T-helper 1 cell treated with Interleukin-12 subunit alpha and Interleukin-12 subunit beta and Interleukin-4 antibody, amounts not matched to agents 30 ng/mL and 1 ng/mL, for 36 hours (primary cell): Measurements from ENCODE around the gene ARL5C. TPM values are rescaled to one million over a fixed set of nuclear protein-coding genes. Genes with fewer than 3 reads are reported as not detected.

Experiments used
- intact Hi-C: fragments of 100-400 bp; cut with micrococcal nuclease; formaldehyde crosslinking; loops from one replicate; pipeline ENCODE4 v1.15.1; 2024
- total RNA-seq: library from RNA; stranded (reverse); gene quantifications from 2 replicates; pipeline ENCODE4 v1.2.3, GENCODE V29; 2022

The ARL5C gene
- total RNA-seq, 1 donor from 2014 or later = not detected

DNA sequence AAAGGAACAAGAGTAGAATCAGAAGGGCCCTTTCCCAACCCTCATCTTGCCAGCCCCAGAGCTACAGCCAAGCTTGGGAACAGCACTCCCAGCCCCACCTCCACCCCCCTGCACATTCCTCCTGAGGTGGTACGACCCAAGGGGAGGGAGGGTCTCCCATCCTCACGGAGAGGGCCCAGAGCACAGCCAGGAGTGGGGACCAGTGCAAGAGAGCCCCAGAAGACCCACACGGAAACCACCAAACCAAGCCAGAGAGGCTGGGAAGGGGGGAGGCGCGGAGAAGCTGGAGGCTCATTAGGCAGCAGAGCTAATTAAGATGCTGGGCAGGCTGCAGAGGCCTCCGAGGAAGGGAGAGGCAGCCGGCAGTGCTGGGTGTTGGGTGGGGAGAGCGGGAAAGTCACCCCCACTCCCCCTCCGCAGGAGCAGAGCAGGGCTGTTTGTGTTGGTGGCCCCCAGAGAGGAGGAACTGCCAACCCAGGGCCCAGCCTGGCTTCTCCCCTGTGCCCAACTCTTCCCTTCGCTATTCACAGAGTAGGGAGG, 29.1 kb upstream of the ARL5C start:
- intact Hi-C loops = loop anchor here (5.0 kb wide), 1 partner anchor 267 kb away; the partner anchor contains the start of gene CDK12

- intact Hi-C loops = no loop called here
Observed at GRCh38 chr17:39194089-39194984, 28.4 kb upstream of the ARL5C start.

DNA sequence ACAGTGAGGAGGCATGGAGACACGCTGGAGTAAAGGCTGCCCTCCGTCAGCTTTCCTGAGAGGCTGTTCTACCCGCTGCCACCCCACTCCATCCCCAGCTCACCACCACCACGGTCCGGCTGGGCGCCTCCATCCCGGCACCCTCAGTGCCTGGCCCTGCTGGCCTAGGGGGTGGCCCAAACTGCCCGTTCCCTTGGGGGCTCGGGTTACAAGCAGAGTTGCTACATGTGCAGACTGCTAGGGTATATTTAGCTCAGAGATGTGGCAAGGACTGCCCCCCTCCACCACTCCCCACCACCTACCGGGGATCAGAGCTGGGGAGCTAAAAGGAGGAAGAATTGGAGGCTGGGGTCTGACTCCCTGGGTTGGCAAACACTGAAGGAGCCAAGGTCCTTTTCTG, 27.4 kb upstream of the ARL5C start:
- intact Hi-C loops = no loop called here

GRCh38 chr17:39192901-39193300, 26.9 kb upstream of the ARL5C start:
- intact Hi-C loops = no loop called here

DNA sequence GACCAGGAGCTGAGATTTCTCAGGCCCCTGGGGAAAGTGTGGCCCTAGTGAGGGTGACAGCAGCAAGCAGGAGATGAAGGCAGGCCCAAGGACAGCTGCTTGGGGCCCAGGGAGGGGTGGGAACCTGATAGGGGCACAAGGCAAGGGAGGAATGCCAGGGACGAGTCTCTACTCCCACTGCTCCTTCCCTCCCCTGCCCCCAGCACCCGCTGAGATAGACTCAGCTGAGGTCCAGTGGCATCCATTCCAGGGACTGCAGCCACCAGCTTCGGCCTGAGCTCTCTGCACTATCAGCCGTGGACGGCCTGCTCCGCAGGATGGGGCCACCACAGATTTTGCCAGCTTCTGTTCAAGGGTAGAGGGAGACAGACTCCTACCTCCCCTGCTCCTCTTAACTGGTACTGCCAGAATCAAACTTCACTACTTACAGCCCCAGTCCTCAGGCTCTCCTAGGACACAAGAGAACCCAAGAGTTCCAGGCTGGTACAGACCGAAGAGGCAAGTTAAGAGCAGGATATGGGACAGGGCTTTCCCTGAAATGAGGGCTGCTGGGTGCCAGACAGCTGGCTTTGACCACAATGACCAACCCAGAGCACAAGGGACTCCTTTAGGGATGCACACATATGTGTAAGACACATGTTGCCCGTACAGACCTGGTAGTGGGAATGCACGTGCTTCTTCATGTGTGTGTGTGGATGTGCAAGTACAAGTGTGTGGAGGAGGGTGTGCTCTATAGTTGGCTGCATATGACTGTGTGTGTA, 26.0 kb upstream of the ARL5C start:
- intact Hi-C loops = no loop called here

GRCh38 chr17:39187152-39187830, 21.3 kb upstream of the ARL5C start:
- intact Hi-C loops = no loop called here

- intact Hi-C loops = no loop called here
Observed at GRCh38 chr17:39186481-39187002, 20.6 kb upstream of the ARL5C start.

DNA sequence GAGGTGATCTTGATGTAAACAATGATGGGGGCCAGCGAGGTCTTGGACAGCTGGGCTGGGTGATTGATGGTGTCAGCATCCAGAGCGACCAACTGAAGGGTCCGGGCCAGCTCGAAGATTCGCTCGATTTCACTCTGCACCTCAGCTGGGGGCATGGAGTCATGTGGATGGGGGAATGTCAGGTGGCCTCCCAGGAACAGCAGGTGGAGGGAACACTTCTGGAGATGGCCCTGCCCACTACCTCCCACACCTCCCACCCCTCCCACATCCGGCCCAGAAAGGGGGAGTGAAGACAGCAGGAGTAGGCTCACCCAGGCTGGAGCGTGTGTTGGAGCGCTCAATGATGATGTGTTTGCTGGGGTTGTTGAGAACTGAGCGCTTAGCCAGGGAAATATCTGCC, 17.8 kb upstream of the ARL5C start:
- intact Hi-C loops = no loop called here

DNA sequence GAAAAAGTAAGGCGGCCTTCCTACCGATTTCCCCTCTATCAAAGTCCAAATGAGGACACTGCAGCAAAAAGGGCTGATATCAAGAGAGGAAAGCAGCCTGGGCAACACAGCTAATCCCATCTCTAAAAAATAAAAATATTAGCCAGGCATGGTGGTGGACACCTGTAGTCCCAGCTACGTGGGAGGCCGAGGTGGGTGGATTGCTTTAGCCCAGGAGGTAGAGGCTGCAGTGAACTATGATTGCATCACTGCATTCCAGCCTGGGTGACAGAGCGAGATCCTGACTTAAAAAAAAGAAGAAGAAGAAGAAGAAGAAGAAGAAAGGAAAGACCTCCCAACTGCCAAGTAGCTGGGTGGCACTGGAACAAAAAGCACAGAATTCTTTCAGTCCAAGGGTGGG, 17.1 kb upstream of the ARL5C start:
- intact Hi-C loops = no loop called here

GRCh38 chr17:39181303-39181702, 15.3 kb upstream of the ARL5C start:
- intact Hi-C loops = no loop called here

- intact Hi-C loops = no loop called here
Observed at GRCh38 chr17:39178536-39178935, 12.6 kb upstream of the ARL5C start.

- intact Hi-C loops = no loop called here
Observed at GRCh38 chr17:39177256-39177655, 11.3 kb upstream of the ARL5C start.

DNA sequence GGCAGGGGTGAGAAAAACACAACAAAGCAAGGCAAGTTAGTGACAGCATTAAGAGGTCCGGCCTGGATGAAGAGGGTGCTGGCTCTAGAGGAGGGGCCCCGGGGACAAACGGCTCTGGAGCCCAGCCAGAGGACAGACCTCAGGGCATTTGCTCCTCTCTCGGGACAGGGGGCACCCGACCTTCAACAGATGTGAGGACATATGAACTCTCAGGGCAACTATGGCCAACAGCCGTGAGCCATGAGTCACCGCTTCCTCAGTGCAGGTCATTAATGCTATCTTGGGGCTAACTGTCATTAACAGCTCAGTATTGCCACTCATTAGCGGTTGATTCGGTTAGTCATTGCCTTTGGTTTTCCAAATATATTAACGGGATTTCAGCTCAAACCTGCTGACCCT, 9.7 kb upstream of the ARL5C start:
- intact Hi-C loops = loop anchor here (1.0 kb wide), 2 partner anchors 106 to 192 kb away; no protein-coding TSS in a partner anchor

- intact Hi-C loops = loop anchor here (1.0 kb wide), 2 partner anchors 106 to 192 kb away; no protein-coding TSS in a partner anchor
Observed at GRCh38 chr17:39174920-39175694, 9.1 kb upstream of the ARL5C start.

- intact Hi-C loops = no loop called here
Observed at GRCh38 chr17:39173526-39174274, 7.7 kb upstream of the ARL5C start.

GRCh38 chr17:39173080-39173479, 7.1 kb upstream of the ARL5C start:
- intact Hi-C loops = no loop called here

GRCh38 chr17:39171933-39172332, 6.0 kb upstream of the ARL5C start:
- intact Hi-C loops = no loop called here

DNA sequence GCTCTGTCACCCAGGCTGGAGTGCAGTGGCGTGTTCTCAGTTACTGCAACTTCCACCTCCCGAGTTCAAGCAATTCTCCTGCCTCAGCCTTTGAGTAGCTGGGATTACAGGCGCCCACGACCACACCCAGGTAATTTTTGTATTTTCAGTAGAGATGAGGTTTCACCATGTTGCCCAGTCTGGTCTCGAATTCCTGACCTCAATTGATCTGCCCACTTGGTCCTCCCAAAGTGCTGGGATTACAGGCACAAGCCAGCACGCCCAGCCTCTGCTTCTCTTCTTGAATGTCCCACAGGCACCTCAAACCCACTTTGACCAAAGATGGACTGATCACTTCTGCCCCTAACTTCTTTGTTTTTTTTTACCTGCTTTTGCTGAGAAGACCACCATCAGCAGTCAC, 4.6 kb upstream of the ARL5C start:
- intact Hi-C loops = no loop called here

DNA sequence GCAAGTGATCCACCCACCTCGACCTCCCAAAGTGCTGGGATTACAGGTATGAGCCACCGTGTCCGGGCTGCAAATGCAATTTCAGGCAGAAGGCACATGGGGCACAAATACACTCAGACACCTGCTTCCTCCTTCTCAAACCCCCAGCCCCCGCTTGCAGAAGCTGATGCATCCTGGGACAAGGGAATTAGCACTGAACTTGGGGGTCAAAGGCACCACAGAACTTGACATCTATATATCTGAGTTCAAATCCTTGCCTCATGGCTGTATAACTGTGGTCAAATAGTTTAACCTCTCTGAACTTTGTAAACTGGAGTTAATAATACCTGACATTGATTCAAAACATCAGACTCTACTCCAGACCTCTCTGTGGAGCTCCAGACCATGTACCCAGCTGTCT, 4.1 kb upstream of the ARL5C start:
- intact Hi-C loops = no loop called here

DNA sequence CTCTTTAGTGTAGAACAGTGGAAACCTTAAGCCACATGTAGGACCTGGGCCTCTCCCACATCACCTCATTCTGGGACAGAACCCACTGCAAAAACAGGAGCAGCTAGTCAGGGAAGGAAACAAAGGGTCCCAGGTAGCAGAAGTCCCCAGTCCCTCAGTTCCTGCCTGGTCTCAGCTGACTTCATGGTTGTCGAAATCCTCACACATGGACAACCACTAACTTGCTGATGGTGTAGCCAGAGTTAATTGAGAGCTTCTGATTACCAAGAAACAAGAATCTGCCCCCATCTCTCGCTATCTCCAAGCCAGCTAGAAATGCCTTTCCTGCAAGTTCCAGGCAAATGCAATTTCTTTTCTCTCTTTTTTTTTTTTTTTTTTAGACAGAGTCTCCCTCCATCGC, 3.6 kb upstream of the ARL5C start:
- intact Hi-C loops = loop anchor here (5.0 kb wide), 1 partner anchor 302 kb away; no protein-coding TSS in a partner anchor
